Body of pancreas (tissue), 4 donors: ENCODE results near the gene CPZ. TPM values are rescaled to one million over a fixed set of nuclear protein-coding genes. Genes with fewer than 3 reads are reported as not detected.

Experiments used
- ATAC-seq: fragments of 150-250 bp; one replicate; pipeline ENCODE4 v1.9.1; 2016
- DNase-seq, 4 donors: peaks; one replicate each; pipeline ENCODE4 v3.0.0-alpha.2; 2019
- H3K27ac ChIP-seq, 4 donors: fragments of 200-600 bp; sonication (generic); 1 replicate in 3 of 4; 2 replicates in 1 of 4; pipeline versions ENCODE4 v1.5.1 to v1.6.1; 2016 to 2019; ENCODE audit warnings: mild to moderate bottlenecking in 1 of 4, mixed read lengths in 1 of 4, moderate library complexity in 1 of 4
- H3K27me3 ChIP-seq, 2 donors: fragments of 200-600 bp; sonication (generic); one replicate each; pipeline ENCODE4 v1.6.0; 2016; ENCODE audit warnings: mild to moderate bottlenecking in 1 of 2
- H3K36me3 ChIP-seq, 2 donors: fragments of 200-600 bp; sonication (generic); replicated peaks in 1 of 2; 2 replicates each; pipeline ENCODE4 v1.5.1; 2016; ENCODE audit warnings: low read depth in 2 of 2; ENCODE audit not compliant: insufficient read depth in 1 of 2
- H3K4me1 ChIP-seq: fragments of 200-600 bp; sonication (generic); one replicate; pipeline ENCODE4 v1.6.0; 2016
- H3K4me3 ChIP-seq, 2 donors: fragments of 200-600 bp; sonication (generic); 1 replicate in 1 of 2; 2 replicates in 1 of 2; pipeline ENCODE4 v1.5.1; 2016 to 2019
- H3K9me3 ChIP-seq, 3 donors: fragments of 200-600 bp; sonication (generic); 1 replicate in 2 of 3; 2 replicates in 1 of 3; pipeline ENCODE4 v1.5.1; 2016
- POLR2A ChIP-seq, 3 donors: fragments of 450-650 bp; IDR thresholded peaks; one replicate each; pipeline ENCODE4 v1.6.1; 2016; ENCODE audit warnings: antibody characterized with exemption in 3 of 3, mild to moderate bottlenecking in 2 of 3
- WGBS, 2 donors: methylation state at CpG; one replicate each; pipeline ENCODE4 v1.1.5; 2017; 5-methylcytosine and 5-hydroxymethylcytosine counted together
- intact Hi-C: fragments of 100-400 bp; cut with DNase I; formaldehyde crosslinking; loops from one replicate; pipeline ENCODE4 v1.15.1; 2023
- total RNA-seq, 2 donors: library from RNA; depleted of rRNA; stranded (reverse); fragments of >200 nt; gene quantifications; one replicate each; pipeline ENCODE4 v1.1.0, GENCODE V29; 2016
- TF ChIP-seq, protein P1 (sequence below), 7 experiments: fragments of 450-650 bp in 4 of 7; fragments of 200-600 bp in 3 of 7; sonication (generic) in 3 of 7; IDR thresholded peaks; one replicate each; pipeline ENCODE4 v1.5.1; 2016 to 2019; ENCODE audit warnings: antibody characterized with exemption in 7 of 7

The CPZ gene
- total RNA-seq, 2 donors from 2014 or later, result 0.66 to 0.78 TPM

DNA sequence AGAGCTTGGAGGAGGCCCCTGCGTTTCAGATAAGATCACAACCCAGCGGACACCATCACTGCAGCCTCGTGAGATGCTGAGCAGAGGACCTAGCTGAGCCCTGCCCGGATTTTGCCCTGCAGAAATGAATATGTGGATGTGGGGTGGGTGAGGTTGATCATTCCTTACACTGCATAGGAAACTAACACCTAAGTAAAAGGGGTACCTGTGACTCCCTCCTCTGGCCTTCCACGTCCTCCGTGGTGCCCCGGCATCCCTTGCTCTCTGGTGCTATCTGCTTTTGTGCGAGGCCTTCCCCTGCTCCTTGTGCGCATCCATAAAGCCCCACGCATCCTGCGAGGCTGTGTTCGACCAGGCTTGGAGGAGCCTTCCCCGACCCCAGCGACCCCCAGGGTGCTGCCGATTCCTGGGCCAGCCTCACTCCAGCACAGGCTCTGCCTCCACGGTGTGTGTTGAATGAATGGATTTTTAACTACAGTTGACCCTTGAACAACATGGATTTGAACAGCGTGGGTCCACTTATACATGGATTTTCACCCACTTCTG lies 37.9 kb upstream of the CPZ start:
- intact Hi-C loops, result no loop called here
- DNase-seq (no peak), ATAC-seq (no peak)
- TF ChIP-seq POLR2A (IDR thresholded peaks at IDR 0.05), result no peak
- TF ChIP-seq, protein P1, sequence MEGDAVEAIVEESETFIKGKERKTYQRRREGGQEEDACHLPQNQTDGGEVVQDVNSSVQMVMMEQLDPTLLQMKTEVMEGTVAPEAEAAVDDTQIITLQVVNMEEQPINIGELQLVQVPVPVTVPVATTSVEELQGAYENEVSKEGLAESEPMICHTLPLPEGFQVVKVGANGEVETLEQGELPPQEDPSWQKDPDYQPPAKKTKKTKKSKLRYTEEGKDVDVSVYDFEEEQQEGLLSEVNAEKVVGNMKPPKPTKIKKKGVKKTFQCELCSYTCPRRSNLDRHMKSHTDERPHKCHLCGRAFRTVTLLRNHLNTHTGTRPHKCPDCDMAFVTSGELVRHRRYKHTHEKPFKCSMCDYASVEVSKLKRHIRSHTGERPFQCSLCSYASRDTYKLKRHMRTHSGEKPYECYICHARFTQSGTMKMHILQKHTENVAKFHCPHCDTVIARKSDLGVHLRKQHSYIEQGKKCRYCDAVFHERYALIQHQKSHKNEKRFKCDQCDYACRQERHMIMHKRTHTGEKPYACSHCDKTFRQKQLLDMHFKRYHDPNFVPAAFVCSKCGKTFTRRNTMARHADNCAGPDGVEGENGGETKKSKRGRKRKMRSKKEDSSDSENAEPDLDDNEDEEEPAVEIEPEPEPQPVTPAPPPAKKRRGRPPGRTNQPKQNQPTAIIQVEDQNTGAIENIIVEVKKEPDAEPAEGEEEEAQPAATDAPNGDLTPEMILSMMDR (IDR thresholded peaks at IDR 0.05), result no peak
- no peaks in the 10 kb centered on the region for H3K27me3 ChIP-seq
- no peak overlapping the region for H3K27ac ChIP-seq
- no peaks in the 10 kb centered on the region for H3K4me1 ChIP-seq
- no peaks in the 10 kb centered on the region for H3K9me3 ChIP-seq
- H3K36me3 ChIP-seq, result no peaks in the 10 kb centered on the region
- 66 to 82% methylated on average over 5 to 16 of the region's 17 CpGs for WGBS, 2 donors
- H3K4me3 ChIP-seq, result no peak overlapping the region

GRCh38 chr4:8555716-8556115 lies 36.8 kb upstream of the CPZ start:
- DNase-seq, result no peak
- H3K4me1 ChIP-seq, result no peaks in the 10 kb centered on the region
- whole genome bisulfite sequencing, 2 donors, result 56 to 77% methylated on average over 2 to 4 of the region's 5 CpGs
- H3K27ac ChIP-seq, result no peak overlapping the region
- TF ChIP-seq, protein P1 (IDR thresholded peaks at IDR 0.05), result no peak
- TF ChIP-seq POLR2A (IDR thresholded peaks at IDR 0.05), result no peak
- ATAC-seq, result no peak
- intact Hi-C loops, result no loop called here
- H3K36me3 ChIP-seq, result no peaks in the 10 kb centered on the region
- H3K4me3 ChIP-seq, result no peak overlapping the region
- H3K27me3 ChIP-seq, result no peaks in the 10 kb centered on the region
- H3K9me3 ChIP-seq, result no peaks in the 10 kb centered on the region

- H3K4me3 ChIP-seq, result no peak overlapping the region
- DNase-seq, result no peak
- no peaks in the 10 kb centered on the region for H3K4me1 ChIP-seq
- no peaks in the 10 kb centered on the region for H3K36me3 ChIP-seq
- H3K27me3 ChIP-seq, result no peaks in the 10 kb centered on the region
- intact Hi-C loops, result no loop called here
- WGBS, 2 donors, result 60 to 73% methylated on average over 17 of the region's 17 CpGs
- TF ChIP-seq, protein P1 (IDR thresholded peaks at IDR 0.05), result no peak
- TF ChIP-seq POLR2A (IDR thresholded peaks at IDR 0.05), result no peak
- ATAC-seq, result no peak
- no peaks in the 10 kb centered on the region for H3K9me3 ChIP-seq
- no peak overlapping the region for H3K27ac ChIP-seq
Observed at GRCh38 chr4:8556341-8557150, 36.0 kb upstream of the CPZ start.

GRCh38 chr4:8557151-8558076 lies 35.2 kb upstream of the CPZ start:
- DNase-seq, result no peak
- Histone ChIP-seq H3K4me3 (no peak overlapping the region), H3K36me3 (no peaks in the 10 kb centered on the region), H3K4me1 (no peaks in the 10 kb centered on the region), H3K27ac (no peak overlapping the region), H3K9me3 (no peaks in the 10 kb centered on the region), H3K27me3 (no peaks in the 10 kb centered on the region)
- 68 to 76% methylated on average over 16 to 21 of the region's 21 CpGs for WGBS, 2 donors
- TF ChIP-seq, protein P1 (IDR thresholded peaks at IDR 0.05), result no peak
- no peak for TF ChIP-seq POLR2A (IDR thresholded peaks at IDR 0.05)
- no peak for ATAC-seq
- intact Hi-C loops, result no loop called here
